ENCODE measurements around the gene ACP4. TPM values are rescaled to one million over a fixed set of nuclear protein-coding genes. Genes with fewer than 3 reads are reported as not detected.
"Not testable (repeated sequence)": the region's sequence is repeated elsewhere in the genome, so short reads cannot be mapped to it uniquely, and the experiment has no call there.

The ACP4 gene
- total and polyA plus RNA-seq, 8 donors = 0.12 to 0.42 (median 0.16) TPM; not detected in 4

DNA sequence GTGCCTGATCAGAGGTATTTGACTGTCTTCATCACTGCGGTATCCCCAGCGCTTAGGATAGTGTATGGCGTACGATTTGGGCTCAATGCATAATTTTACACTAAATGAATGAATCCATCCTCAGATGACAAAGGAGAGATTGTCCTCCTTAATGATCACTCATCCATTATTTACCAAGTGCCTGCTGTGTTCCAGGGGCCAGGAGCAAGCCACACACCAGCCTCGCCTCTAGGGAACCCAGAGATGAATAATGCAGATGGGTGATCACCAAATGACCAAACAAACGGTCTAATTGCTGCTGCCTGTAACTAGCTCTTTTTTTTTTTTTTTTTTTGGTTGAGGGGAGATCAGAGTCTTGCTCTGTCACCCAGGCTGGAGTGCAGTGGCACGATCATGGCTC, 25.8 kb upstream of the ACP4 start:
- intact Hi-C loops (cut with DNase I) = no loop called here
- H3K4me1 ChIP-seq = no peaks in the 10 kb centered on the region
- DNase-seq (no peak), ATAC-seq (no peak)
- H3K27ac ChIP-seq = no peak overlapping the region
- no peaks in the 10 kb centered on the region for H3K9me3 ChIP-seq
- peaks cover 0 to 54% of the 10 kb centered on the region in 2 donors for H3K27me3 ChIP-seq
- no peaks in the 10 kb centered on the region for H3K36me3 ChIP-seq
- TF ChIP-seq, protein P1, sequence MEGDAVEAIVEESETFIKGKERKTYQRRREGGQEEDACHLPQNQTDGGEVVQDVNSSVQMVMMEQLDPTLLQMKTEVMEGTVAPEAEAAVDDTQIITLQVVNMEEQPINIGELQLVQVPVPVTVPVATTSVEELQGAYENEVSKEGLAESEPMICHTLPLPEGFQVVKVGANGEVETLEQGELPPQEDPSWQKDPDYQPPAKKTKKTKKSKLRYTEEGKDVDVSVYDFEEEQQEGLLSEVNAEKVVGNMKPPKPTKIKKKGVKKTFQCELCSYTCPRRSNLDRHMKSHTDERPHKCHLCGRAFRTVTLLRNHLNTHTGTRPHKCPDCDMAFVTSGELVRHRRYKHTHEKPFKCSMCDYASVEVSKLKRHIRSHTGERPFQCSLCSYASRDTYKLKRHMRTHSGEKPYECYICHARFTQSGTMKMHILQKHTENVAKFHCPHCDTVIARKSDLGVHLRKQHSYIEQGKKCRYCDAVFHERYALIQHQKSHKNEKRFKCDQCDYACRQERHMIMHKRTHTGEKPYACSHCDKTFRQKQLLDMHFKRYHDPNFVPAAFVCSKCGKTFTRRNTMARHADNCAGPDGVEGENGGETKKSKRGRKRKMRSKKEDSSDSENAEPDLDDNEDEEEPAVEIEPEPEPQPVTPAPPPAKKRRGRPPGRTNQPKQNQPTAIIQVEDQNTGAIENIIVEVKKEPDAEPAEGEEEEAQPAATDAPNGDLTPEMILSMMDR (IDR thresholded peaks at IDR 0.05) = no peak
- H3K4me3 ChIP-seq = no peak overlapping the region

DNA sequence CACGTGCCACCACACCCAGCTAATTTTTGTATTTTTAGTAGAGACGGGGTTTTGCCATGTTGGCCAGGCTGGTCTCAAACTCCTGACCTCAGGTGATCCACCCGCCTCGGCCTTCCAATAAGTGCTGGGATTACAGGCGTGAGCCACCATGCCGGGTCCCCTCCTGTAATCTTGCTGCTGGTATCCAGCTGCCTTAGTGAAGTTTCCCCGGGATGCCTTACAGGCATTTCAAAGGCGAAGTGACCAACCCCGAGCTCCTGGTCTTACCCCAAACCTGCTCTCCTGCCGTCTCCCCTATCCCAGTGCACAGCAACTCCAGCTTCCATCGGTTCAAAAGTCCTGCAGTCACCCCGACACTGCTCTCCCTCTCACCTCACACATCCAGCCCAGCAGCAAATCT, 23.5 kb upstream of the ACP4 start:
- H3K27ac ChIP-seq; ATAC-seq; H3K36me3 ChIP-seq; intact Hi-C loops (cut with DNase I); H3K4me3 ChIP-seq; DNase-seq; H3K9me3 ChIP-seq; H3K4me1 ChIP-seq: not testable (repeated sequence)
- peaks cover 0 to 75% of the 10 kb centered on the region in 2 donors for H3K27me3 ChIP-seq

DNA sequence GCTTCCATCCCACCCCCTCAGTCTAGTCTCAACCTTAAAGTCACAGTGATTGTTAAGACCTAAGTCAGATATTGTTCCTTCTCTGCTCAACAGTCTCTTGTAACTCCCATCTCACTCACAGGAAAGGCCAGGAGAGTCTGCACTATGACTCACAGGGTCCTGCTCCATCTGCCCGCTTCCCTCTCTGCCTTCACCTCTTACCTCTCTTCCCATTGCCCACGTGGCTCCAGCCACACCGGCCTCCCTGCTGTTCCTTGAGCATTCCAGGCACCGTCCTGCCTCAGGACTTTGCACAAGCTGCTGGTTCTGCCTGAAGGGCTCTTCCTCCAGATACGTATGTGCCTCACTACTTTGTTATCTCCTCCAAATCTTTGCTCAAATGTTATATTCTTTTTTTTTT, 23.0 kb upstream of the ACP4 start:
- H3K9me3 ChIP-seq; H3K36me3 ChIP-seq; intact Hi-C loops (cut with DNase I); H3K4me3 ChIP-seq; ATAC-seq; DNase-seq; H3K27ac ChIP-seq; H3K4me1 ChIP-seq: not testable (repeated sequence)
- peaks cover 0 to 72% of the 10 kb centered on the region in 2 donors for H3K27me3 ChIP-seq

DNA sequence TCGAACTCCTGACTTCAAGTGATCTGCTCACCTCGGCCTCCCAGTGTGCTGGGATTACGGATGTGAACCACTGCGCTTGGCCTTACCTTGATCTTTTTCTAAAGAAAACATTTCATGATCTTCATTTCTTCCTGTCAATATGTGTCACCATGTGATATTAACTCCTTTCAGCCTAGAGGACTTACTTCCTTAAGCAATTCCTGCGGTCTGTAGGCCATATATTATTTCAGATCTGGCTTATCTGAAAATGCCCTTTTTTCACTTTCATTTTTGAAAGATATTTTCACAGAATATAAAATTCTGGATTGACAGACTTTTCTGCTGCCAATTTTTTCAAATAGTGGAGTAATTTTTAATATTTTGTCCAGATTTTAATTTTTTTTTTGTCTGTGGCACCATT, 21.9 kb upstream of the ACP4 start:
- no peak overlapping the region for H3K27ac ChIP-seq
- H3K27me3 ChIP-seq = peaks cover 0 to 67% of the 10 kb centered on the region in 2 donors
- H3K4me1 ChIP-seq = no peaks in the 10 kb centered on the region
- H3K9me3 ChIP-seq = no peaks in the 10 kb centered on the region
- no peak for DNase-seq
- H3K36me3 ChIP-seq = no peaks in the 10 kb centered on the region
- H3K4me3 ChIP-seq = no peak overlapping the region
- TF ChIP-seq, protein P1 (IDR thresholded peaks at IDR 0.05) = no peak
- intact Hi-C loops (cut with DNase I) = no loop called here
- no peak for ATAC-seq

DNA sequence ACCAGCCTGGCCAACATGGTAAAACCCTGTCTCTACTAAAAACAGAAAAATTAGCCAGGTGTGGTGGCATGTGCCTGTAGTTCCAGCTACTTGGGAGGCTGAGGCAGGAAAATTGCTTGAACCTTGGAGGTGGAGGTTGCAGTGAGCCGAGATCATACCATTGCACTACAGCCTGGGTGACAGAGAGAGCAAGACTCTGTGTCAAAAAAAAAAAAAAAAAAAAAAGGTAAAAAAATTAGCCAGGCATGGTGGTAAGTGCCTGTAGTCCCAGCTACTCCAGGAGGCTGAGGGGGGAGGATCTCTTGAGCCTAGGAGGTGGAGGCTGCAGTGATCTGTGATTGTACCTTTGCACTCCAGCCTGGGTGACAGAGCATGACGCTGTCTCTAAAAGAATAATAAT, 20.1 kb upstream of the ACP4 start, which contains the start of gene GPR32:
TSS of gene GPR32 (plus strand) at position 301 of the 400 bp plus-strand sequence. CDS start 137 bp downstream, outside the sequence.
- intact Hi-C loops (cut with DNase I); H3K27ac ChIP-seq; DNase-seq; H3K36me3 ChIP-seq; H3K4me1 ChIP-seq; H3K9me3 ChIP-seq; H3K4me3 ChIP-seq; ATAC-seq: not testable (repeated sequence)
- H3K27me3 ChIP-seq = peaks cover 0 to 68% of the 10 kb centered on the region in 2 donors

DNA sequence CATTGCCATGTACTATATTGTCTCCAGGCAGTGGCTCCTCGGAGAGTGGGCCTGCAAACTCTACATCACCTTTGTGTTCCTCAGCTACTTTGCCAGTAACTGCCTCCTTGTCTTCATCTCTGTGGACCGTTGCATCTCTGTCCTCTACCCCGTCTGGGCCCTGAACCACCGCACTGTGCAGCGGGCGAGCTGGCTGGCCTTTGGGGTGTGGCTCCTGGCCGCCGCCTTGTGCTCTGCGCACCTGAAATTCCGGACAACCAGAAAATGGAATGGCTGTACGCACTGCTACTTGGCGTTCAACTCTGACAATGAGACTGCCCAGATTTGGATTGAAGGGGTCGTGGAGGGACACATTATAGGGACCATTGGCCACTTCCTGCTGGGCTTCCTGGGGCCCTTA, 19.3 kb upstream of the ACP4 start:
- H3K27ac ChIP-seq = no peak overlapping the region
- H3K36me3 ChIP-seq = no peaks in the 10 kb centered on the region
- H3K27me3 ChIP-seq = peaks cover 0 to 71% of the 10 kb centered on the region in 2 donors
- ATAC-seq (no peak), DNase-seq (no peak)
- no peak overlapping the region for H3K4me3 ChIP-seq
- no peaks in the 10 kb centered on the region for H3K4me1 ChIP-seq
- TF ChIP-seq, protein P1 (IDR thresholded peaks at IDR 0.05) = no peak
- no peaks in the 10 kb centered on the region for H3K9me3 ChIP-seq
- intact Hi-C loops (cut with DNase I) = no loop called here

DNA sequence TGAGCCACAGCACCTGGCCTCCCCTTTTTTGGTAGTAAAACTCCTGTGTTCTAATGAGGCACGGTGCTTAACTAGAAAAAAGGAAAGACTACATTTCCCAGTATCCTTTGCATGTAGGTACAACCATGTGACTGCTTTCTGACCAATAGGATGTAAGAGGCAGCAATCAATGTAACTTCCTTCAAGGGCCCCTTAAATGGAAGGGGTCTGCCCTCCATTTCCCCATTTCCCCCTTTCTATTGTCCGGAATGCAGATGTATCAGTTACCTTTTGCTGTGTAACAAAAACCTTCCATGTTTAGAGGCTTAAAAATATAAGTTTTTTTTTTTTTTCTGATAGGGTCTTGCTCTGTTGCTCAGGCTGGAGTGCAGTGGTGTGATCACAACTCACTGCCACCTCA, 17.7 kb upstream of the ACP4 start:
- ATAC-seq (no peak), DNase-seq (no peak)
- H3K9me3 ChIP-seq = peaks cover 0 to 3% of the 10 kb centered on the region in 2 donors
- no peaks in the 10 kb centered on the region for H3K4me1 ChIP-seq
- H3K27ac ChIP-seq = no peak overlapping the region
- intact Hi-C loops (cut with DNase I) = no loop called here
- TF ChIP-seq, protein P1 (IDR thresholded peaks at IDR 0.05) = no peak
- H3K27me3 ChIP-seq = peaks cover 6 to 74% of the 10 kb centered on the region in 2 donors
- no peaks in the 10 kb centered on the region for H3K36me3 ChIP-seq
- H3K4me3 ChIP-seq = no peak overlapping the region

DNA sequence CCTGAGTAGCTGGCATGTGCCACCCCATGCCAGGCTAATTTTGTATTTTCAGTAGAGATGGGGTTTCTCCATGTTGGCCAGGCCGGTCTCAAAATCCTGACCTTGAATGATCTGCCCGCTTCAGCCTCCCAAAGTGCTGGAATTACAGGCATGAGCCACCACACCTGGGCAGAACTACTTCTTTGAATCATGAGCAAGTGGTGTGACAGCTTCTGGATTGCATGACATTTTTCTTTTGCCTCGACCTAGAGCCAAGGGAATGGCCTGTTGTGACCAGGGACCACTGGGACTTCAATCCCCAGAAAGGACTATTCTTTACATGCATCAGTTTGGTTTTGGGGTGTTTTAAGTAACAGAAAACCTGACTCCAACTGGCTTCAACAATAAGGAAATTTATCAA, 17.3 kb upstream of the ACP4 start:
- intact Hi-C loops (cut with DNase I); H3K4me1 ChIP-seq; DNase-seq; H3K36me3 ChIP-seq; ATAC-seq; H3K9me3 ChIP-seq; H3K4me3 ChIP-seq; H3K27ac ChIP-seq: not testable (repeated sequence)
- H3K27me3 ChIP-seq = peaks cover 10 to 74% of the 10 kb centered on the region in 2 donors

DNA sequence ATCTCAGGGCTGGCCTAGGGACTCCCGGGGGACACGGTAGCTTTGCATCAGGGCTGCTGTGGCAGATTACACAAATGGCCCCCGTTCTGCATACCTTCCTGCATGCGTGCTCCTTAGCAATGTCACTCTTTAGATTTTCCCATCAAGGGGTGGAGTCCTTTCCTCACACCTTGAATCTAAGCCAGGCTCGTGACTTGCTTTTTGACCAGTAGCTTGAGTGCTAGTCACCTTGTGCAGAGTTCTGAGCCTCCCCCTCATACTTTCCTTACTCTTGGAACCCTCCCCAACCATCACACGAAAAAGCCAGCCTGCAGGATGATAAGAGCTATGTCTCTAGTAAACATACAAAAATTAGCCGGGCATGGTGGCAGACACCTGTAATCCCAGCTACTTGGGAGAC, 16.8 kb upstream of the ACP4 start:
- H3K9me3 ChIP-seq; H3K4me1 ChIP-seq; ATAC-seq; H3K4me3 ChIP-seq; DNase-seq; H3K36me3 ChIP-seq; intact Hi-C loops (cut with DNase I); H3K27ac ChIP-seq: not testable (repeated sequence)
- peaks cover 15 to 76% of the 10 kb centered on the region in 2 donors for H3K27me3 ChIP-seq
